ENCODE data around the gene FLNB. TPM values are rescaled to one million over a fixed set of nuclear protein-coding genes. Genes with fewer than 3 reads are reported as not detected.

FLNB gene
- total and polyA plus RNA-seq, 2 of the 8 experiments (the other 6 are each of a cell fraction or from before 2014, with no cell fraction given) = 72.3 to 118 TPM

- H4K20me1 ChIP-seq (replicated peaks in 1 of 2; ENCODE audit: control insufficient read depth in 1 of 2, insufficient read depth in 2 of 2, low read length in 2 of 2) = no peaks in the 10 kb centered on the region
- H3K18ac ChIP-seq (ENCODE audit: extremely low read depth, low read length) = no peak overlapping the region
- H2BK15ac ChIP-seq (ENCODE audit: low read length) = no peak overlapping the region
- H3K27ac ChIP-seq (ENCODE audit: low read depth, low read length) = no peak overlapping the region
- no peak overlapping the region for H3K14ac ChIP-seq (ENCODE audit: insufficient read length)
- H4K8ac ChIP-seq (ENCODE audit: extremely low read depth, insufficient read depth, low read length) = no peak overlapping the region
- H3K79me2 ChIP-seq (ENCODE audit: control insufficient read depth in 1 of 2, insufficient read depth in 2 of 2, low read length in 2 of 2) = no peaks in the 10 kb centered on the region
- no peaks in the 10 kb centered on the region; a peak in 1 of 7 replicates for H3K27me3 ChIP-seq (replicated peaks in 1 of 4; ENCODE audit: control insufficient read depth in 3 of 4, extremely low read depth in 1 of 4, insufficient read depth in 3 of 4, low read length in 3 of 4)
- no peaks in the 10 kb centered on the region for H3K79me1 ChIP-seq (ENCODE audit: low read depth, low read length)
- H3K36me3 ChIP-seq (ENCODE audit: control insufficient read depth in 2 of 4, insufficient read depth in 4 of 4, low read length in 3 of 4) = no peaks in the 10 kb centered on the region
- no peak overlapping the region; the same call in 1 of the 2 replicates for H2BK5ac ChIP-seq (ENCODE audit: low read depth, low read length)
- no peak overlapping the region for H3K23ac ChIP-seq (ENCODE audit: insufficient read length)
- H2AK5ac ChIP-seq (ENCODE audit: low read depth, low read length) = no peak overlapping the region
- H2BK120ac ChIP-seq (replicated peaks; ENCODE audit: low read depth, low read length) = no peak overlapping the region
- H3K4ac ChIP-seq (replicated peaks; ENCODE audit: insufficient read length, low read depth, low read length) = no peak overlapping the region
- H3K4me3 ChIP-seq (ENCODE audit: extremely low read depth in 1 of 4, insufficient read depth in 2 of 4, low read depth in 3 of 4, low read length in 4 of 4) = no peak overlapping the region
- H3K4me2 ChIP-seq (ENCODE audit: insufficient read depth in 1 of 2, low read depth in 2 of 2, low read length in 2 of 2) = no peak overlapping the region
- FAIRE-seq (no peak), DNase-seq (ENCODE audit: low read depth in 1 of 2, low spot score in 2 of 2) (no peak)
- no peak overlapping the region for H4K5ac ChIP-seq (ENCODE audit: insufficient read length, low read depth, low read length)
- H3K9me3 ChIP-seq (ENCODE audit: insufficient read depth in 2 of 2, low read depth in 1 of 2, low read length in 1 of 2) = no peaks in the 10 kb centered on the region
- H3K4me1 ChIP-seq (replicated peaks in 1 of 4; ENCODE audit: control insufficient read depth in 3 of 4, insufficient read depth in 4 of 4, low read length in 3 of 4) = no peaks in the 10 kb centered on the region
- no peak overlapping the region for H4K91ac ChIP-seq (replicated peaks; ENCODE audit: insufficient read length, low read length)
- H2BK20ac ChIP-seq (ENCODE audit: low read length) = no peak overlapping the region
- 79% methylated on average over 9 of the region's 9 CpGs; no CpG with 5 or more reads in 1 of the 2 experiments for WGBS, 2 experiments (ENCODE audit: extremely low coverage in 1 of 2, insufficient coverage in 1 of 2, insufficient read length in 1 of 2, insufficient replicate concordance in 2 of 2, low coverage in 1 of 2, low lambda C conversion rate in 2 of 2, missing lambda C conversion rate in 1 of 2)
- H3K56ac ChIP-seq (replicated peaks; ENCODE audit: insufficient read length, low read depth, low read length) = no peak overlapping the region
- POLR2A ChIA-PET (ENCODE audit: partially characterized antibody) = interaction anchor here (0.5 to 2.0 kb wide), 3 partner anchors 23 to 117 kb away, joined by 3 to 5 read pairs (median 3); partner anchors contain the start of gene FLNB
- no peaks in the 10 kb centered on the region for H3K23me2 ChIP-seq (ENCODE audit: low read depth, low read length)
- CTCF ChIA-PET (ENCODE audit: partially characterized antibody) = interaction anchor here (2.8 kb wide), 1 partner anchor 23 kb away, joined by 11 read pairs; the partner anchor contains the start of gene FLNB
- no peak overlapping the region for H2AFZ ChIP-seq (ENCODE audit: low read length)
- H2BK12ac ChIP-seq (ENCODE audit: low read depth, low read length) = no peak overlapping the region
- no peak overlapping the region for H3K9ac ChIP-seq (replicated peaks in 1 of 4; ENCODE audit: extremely low read depth in 1 of 4, low read depth in 3 of 4, low read length in 3 of 4)
- TF ChIP-seq ATF2 (IDR thresholded peaks at IDR 0.05; ENCODE audit: low read length) = no peak
- TF ChIP-seq TBP (IDR thresholded peaks at IDR 0.05; ENCODE audit: low read depth, low read length) = no peak
- no peak for TF ChIP-seq SIX5 (IDR thresholded peaks at IDR 0.05; ENCODE audit: low read depth, low read length)
- TF ChIP-seq RAD21 (IDR thresholded peaks at IDR 0.05 in 1 of 2, conservative IDR thresholded peaks at IDR 0.05 in 1 of 2; ENCODE audit: low read depth in 2 of 2, low read length in 2 of 2) = no peak
- no peak for TF ChIP-seq RNF2 (IDR thresholded peaks at IDR 0.05; ENCODE audit: borderline replicate concordance, low read depth, low read length, missing control alignments, poor library complexity, severe bottlenecking)
- no peak for TF ChIP-seq TAF7 (optimal IDR thresholded peaks at IDR 0.05; ENCODE audit: borderline replicate concordance, low read depth, low read length)
- TF ChIP-seq GTF2F1 (IDR thresholded peaks at IDR 0.05; ENCODE audit: borderline replicate concordance, low read depth, low read length) = no peak
- no peak for TF ChIP-seq PHF8 (conservative IDR thresholded peaks at IDR 0.05; ENCODE audit: low read depth, low read length)
- no peak for TF ChIP-seq EZH2 (IDR thresholded peaks at IDR 0.05; ENCODE audit: low read depth, low read length, severe bottlenecking)
Observed at GRCh38 chr3:57985176-57985983, 22.8 kb upstream of the FLNB start.
